ENCODE measurements around the gene TLE3.

Gene TLE3

GRCh38 chr15:70026991-70027390, 70.7 kb downstream of the TLE3 start:
- ATAC-seq: no peak
- TF ChIP-seq ESRRG (CRISPR knock-in tag; IDR thresholded peaks at IDR 0.05) (no peak), ZNF70 (CRISPR knock-in tag; IDR thresholded peaks at IDR 0.05) (no peak), ZC3H10 (CRISPR knock-in tag; IDR thresholded peaks at IDR 0.05) (no peak), CSDC2 (CRISPR knock-in tag; IDR thresholded peaks at IDR 0.05) (no peak), SNAI2 (CRISPR knock-in tag; IDR thresholded peaks at IDR 0.05) (no peak), PATZ1 (CRISPR knock-in tag; IDR thresholded peaks at IDR 0.05; ENCODE audit: borderline replicate concordance) (no peak), TCF4 (CRISPR knock-in tag; IDR thresholded peaks at IDR 0.05; ENCODE audit: borderline replicate concordance) (no peak), RARB (CRISPR knock-in tag; IDR thresholded peaks at IDR 0.05) (no peak), ZNF8 (CRISPR knock-in tag; IDR thresholded peaks at IDR 0.05) (no peak)

- TF ChIP-seq SNAI2 (CRISPR knock-in tag; IDR thresholded peaks at IDR 0.05) (no peak), CREB5 (CRISPR knock-in tag; IDR thresholded peaks at IDR 0.05; ENCODE audit: low read depth) (no peak), ZFP3 (CRISPR knock-in tag; IDR thresholded peaks at IDR 0.05) (no peak), TCF4 (CRISPR knock-in tag; IDR thresholded peaks at IDR 0.05; ENCODE audit: borderline replicate concordance) (no peak), TSHZ2 (CRISPR knock-in tag; IDR thresholded peaks at IDR 0.05) (no peak)
- ATAC-seq: no peak
Measured at GRCh38 chr15:70025413-70026296, 72.1 kb downstream of the TLE3 start.

- no peak for ATAC-seq
- no peak for TF ChIP-seq ZNF565 (CRISPR knock-in tag; conservative IDR thresholded peaks at IDR 0.05; ENCODE audit: low read depth)
- TF ChIP-seq ZFP30 (CRISPR knock-in tag; IDR thresholded peaks at IDR 0.05): no peak
- no peak for TF ChIP-seq POU6F1 (CRISPR knock-in tag; IDR thresholded peaks at IDR 0.05; ENCODE audit: borderline replicate concordance, low read depth)
- TF ChIP-seq TSHZ2 (CRISPR knock-in tag; IDR thresholded peaks at IDR 0.05): no peak
- TF ChIP-seq ARNTL (CRISPR knock-in tag; IDR thresholded peaks at IDR 0.05; ENCODE audit: borderline replicate concordance, low read depth): no peak
- TF ChIP-seq OSR1 (CRISPR knock-in tag; IDR thresholded peaks at IDR 0.05): no peak
- TF ChIP-seq CSRNP3 (CRISPR knock-in tag; IDR thresholded peaks at IDR 0.05): no peak
Measured at GRCh38 chr15:70024521-70024920, 73.2 kb downstream of the TLE3 start.

Data from SK-N-SH treated with all-trans-retinoic acid at 6 μM for 48 hours (cell line).